Activated CD4-positive, CD25-positive, alpha-beta regulatory T cell treated with anti-CD3 and anti-CD28 coated beads, Interleukin-2, amount 50 U/mL, for 16 hours (primary cell): ENCODE measurements around the gene PLIN4.

ENCODE experiments used
- DNase-seq: peaks from one replicate; pipeline ENCODE4 v3.0.0-alpha.2; 2020; ENCODE audit warnings: low read depth, low spot score

PLIN4 gene

DNA sequence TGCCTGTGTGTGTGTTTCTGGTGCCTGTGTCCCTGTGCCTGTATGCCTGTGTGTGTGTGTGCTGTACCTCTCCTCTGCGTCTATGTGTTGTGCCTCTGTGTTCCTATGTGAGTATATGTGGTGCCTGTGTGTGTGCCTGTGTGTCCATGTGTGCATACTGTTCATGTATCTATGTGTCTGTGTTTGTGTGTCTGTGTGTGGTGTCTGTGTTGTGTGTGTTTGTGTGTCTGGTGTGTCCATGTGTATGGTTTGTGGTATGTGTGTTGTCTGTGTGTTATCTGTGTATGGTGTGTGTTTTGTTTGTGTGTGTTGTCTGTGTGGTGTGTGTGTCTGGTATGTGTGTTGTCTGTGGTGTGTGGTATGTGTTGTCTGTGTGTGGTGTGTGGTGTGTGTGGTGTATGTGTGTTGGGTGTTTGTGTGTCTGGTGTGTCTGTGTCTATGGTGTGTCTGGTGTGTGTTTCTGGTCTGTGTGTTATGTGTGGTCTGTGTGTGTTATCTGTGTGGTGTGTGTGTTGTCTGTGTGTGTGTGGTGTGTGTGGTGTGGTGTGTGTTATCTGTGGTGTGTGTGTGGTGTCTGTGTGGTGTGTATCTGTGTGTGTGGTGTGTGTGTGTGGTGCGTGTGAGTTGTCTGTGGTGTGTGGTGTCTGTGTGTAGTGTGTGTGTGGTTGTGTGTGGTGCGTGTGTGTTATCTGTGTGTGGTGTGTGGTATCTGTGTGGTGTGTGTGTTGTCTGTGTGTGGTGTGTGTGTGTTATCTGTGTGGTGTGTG is 25.8 kb downstream of the PLIN4 start:
- no peak for DNase-seq

DNA sequence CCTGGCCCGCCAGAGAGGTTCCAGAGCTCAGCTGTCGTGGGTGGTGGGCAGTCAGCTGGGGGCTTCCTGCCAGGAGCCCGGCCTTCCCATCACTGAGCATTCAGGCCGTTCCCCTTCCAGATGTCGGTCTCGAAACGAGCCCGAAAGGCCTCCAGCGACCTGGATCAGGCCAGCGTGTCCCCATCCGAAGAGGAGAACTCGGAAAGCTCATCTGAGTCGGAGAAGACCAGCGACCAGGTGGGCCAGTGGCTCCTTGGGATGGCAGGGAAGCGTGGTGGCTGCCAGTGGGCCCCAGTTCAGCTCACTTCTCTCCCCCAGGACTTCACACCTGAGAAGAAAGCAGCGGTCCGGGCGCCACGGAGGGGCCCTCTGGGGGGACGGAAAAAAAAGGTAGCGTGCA is 26.8 kb downstream of the PLIN4 start:
- DNase-seq, result no peak

DNA sequence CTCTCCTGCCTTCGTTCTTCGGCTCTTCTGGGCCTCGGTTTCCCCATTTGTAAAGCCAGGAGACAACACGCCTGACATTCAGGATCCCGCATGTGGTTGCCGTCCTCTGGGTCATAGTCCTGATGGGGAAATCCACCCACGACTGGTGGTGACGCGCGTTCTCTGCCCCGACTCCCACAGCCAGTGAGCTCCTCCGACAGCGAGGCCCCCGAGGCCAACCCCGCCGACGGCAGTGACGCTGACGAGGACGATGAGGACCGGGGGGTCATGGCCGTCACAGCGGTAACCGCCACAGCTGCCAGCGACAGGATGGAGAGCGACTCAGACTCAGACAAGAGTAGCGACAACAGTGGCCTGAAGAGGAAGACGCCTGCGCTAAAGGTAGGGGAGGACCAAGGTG is 29.8 kb downstream of the PLIN4 start:
- DNase-seq, result no peak

DNA sequence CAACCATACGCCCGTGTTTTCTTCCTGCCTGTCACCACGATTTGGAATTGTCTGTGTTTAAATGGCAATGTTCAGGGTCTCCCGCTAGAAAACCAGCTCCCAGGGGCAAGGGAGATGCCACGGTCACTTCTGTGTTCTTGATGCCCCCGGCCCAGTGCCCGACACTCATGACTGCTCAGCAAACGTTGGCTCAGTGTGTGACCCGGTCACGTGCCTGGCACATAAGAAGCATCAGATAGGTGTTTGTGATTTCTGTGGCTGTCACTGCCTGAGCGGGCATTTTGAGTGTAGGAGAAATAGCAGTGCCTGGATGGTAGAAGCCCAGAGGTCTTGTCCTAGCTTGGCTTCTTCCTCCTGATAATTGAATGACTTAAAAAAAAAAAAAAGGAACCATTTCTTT is 30.7 kb downstream of the PLIN4 start:
- DNase-seq, result no peak

DNA sequence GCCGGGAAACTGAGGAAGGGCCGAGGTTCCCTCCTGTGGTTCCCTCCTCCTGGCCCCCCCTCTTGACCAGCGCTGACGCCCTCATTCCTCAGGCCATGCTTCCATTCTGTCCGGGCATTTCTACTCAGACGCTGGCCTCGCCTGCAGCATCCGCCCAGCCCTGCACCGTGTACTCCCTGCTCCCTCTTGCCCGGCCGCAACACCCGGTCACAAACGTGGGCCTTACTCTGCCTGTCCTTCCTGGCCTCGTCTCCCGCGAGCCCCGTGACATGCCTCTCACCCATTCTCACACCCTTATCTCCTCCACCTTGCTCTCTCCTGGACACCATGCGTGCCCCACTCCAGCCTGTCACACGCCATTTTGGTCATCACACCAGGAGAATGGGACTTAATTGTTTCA is 34.9 kb downstream of the PLIN4 start:
- DNase-seq, result no peak

DNA sequence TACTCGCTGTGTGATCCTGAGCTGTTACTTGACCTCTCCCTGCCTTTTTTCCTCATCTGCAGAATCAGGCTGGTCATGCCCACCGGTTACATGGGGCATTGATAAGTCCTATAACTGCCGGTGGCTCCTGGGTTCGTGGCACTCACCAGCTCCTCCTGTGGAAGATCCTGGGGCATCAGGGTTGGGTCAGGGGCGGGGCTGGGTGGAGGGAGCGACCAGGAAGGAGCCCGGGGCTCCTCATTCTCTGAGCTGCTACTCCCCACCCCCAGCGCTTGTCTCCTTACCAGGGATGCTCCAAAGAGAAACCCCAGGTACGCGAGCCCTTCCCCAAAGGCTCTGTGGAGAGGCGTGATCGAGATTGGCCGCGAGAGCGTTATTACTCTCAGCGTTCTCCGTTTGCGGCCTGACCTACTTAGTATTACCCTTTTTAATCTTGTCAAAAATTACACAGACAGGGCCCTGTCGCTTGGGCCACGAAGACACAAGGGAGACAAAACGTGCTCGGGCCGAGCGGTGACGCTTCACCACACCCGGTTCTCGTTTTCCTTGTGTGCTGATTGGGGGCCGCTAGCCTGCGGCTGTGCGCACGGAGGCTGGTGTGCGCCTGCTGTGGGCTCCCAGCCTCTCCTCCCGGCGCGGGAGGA is 35.4 kb downstream of the PLIN4 start:
- no peak for DNase-seq

DNA sequence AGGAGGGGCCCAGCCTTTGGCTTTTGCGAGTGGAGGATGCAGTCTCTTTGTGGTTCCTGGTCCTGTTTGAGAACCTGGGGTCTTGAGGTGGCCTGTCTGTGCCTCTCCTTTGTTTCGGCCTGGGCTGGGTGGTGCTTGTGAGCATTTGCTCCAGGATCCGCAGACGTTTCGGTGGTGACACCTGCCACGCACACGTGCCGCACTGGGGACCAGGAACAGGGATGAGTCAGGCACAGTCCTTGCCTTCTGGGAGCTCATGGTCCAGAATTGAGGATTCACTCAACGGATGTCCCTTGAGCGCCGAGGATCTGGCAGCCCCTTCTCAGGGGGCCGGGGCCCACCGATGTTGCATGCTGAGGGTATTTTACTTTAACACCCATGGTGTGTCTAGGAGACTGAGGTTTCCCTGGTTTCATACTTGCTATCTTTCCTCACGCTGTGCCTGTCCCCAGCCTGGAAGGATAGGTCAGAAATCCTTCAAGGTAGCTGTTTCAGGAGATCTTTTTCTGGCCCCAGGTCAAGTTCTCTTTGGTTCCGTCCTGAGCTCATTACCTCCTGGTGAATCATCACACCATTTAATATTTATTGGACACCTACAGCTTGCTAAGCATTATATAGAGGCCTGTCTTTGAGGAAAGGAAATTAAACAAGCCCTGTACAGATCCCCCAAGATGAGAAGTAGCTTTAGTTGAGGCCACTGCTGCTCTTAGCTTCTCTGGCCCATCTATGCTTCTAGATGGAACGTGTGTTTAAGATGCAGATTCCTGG is 41.1 kb downstream of the PLIN4 start:
- no peak for DNase-seq

DNA sequence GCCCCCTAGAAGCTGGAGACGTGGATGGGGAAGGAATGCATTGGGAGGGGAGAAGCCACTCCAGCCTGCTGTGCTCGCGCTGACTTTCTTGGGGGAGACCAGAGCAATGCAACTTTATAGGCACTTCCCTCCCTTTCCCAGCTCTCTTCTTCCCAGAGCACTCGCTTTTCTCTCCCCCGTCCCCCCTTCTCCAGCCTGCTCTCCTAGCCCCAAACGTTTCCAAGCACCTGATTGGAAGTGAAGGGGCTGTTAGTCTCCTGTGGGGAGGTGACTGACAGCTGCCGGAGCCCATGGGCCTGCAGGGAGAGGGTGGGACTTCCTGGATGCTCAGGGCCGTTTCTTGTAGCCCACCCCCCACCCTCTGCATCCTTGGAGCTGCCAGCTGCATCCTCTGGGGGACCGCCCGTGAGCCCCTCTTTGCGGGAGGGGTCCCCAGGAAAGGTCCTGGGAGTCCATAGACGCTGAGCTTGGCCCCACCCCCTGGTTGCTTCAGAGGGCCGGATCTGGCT is 43.7 kb downstream of the PLIN4 start:
- DNase-seq, result no peak

DNA sequence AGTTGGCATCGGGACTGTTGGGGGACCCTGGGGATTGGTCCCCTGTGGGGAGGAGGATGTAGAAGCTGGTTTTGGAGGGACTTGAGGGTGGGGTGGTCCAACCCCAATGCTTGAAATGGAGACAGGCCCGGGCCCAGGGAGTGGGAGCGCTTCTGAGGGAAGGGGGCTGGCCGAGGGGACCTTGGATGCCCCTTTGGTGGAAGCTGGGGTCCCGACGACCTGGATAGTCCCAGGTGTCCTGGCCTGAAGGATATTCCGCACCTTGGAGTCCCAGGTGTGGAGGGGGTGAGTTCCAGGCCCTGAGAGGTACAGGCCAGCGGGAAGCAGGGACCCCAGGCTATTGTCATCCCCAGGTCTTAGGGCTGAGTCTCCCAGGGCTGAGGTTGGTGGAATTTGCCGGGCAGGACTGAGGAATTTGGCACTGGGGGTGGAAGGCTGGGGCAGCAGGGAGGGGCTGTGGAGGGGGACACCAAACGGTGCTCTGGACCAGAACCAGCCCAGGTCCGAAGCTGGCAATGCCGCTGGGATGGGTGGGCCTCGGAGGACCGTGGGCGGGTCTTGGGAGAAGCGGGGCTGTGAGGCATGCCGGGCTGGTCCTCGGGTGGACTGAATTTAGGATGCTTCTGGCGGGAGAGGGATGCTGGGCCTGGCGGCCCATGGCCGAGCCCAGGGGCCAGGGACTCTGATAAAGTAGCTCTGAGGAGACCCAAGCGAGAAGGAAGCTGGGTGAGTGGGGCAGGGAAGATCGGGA is 44.3 kb downstream of the PLIN4 start:
- no peak for DNase-seq

DNA sequence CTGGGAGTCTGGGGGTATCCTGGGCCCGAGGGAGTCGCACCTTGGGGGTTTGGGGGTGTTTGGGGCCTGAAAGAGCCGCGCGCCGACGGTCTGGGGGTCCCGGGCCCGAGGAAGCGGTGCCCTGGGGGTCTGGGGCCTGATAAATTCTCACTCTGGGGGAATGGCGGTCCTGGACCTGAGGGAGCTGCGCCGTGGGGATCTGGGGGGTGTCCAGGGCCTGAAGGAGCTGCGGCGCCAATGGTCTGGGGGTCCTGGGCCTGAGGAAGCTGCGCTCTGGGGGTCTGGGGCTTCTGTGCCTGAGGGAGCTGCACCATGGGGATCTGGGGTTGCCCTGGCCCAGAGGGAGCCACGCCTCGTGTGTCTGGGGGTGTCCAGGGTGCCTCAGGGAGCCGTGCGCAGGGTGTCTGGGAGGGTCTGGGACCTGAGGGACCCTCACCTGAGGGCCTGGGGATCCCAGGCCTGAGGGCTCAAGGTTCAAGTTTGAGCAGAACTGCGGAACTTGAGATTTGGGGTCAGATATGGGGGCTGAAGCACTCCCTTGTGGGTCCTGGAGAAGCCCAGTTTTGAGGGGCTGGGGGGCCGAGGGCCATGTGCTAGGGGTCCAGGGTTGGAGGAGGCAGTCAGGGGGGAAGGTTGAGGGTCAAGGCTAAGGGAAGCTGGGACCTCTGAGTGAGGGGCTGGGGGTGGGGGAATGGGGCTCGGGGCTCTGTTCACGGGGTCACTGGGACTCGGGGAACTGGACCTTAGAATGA is 45.1 kb downstream of the PLIN4 start:
- no peak for DNase-seq

DNA sequence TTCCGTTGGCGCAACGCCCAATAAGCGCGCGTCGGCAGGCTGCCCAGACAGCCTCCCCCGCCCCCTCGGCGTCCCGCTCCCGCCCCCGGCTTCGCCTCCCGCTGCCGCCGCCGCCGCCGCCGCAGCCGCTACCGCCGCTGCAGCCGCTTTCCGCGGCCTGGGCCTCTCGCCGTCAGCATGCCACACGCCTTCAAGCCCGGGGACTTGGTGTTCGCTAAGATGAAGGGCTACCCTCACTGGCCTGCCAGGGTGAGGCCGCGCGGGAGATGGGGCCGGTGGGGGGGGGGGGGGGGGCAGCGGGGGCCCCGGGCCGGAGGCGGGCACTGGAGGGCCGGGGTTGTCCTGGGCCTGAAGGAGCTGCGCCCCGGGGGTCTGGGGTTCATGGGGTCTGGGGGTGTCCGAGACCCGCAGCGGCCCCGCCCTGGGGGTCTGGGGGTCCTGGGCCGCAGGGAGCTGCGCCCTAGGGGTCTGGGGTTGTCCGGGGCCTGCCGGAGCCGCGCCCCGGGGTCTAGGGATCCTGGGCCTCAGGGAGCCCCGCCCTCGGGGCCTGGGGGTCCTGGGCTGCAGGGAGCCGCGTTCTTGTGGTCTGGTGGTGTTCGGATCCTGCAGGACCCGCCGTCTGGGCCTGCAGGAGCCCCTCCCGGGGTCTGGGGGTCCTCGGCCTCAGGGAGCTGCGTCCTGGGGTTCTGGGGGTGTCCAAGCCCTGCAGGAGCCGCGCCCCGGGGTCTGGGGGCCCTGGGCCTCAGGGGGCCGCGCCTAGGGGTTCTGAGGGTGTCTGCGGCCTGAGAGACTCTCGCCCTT is 45.9 kb downstream of the PLIN4 start, which contains the start of gene HDGFL2:
Gene HDGFL2, plus strand, starts transcription at position 124 of the 801 bp plus-strand sequence. Its CDS starts 54 bp downstream, at position 178.
- no peak for DNase-seq

DNA sequence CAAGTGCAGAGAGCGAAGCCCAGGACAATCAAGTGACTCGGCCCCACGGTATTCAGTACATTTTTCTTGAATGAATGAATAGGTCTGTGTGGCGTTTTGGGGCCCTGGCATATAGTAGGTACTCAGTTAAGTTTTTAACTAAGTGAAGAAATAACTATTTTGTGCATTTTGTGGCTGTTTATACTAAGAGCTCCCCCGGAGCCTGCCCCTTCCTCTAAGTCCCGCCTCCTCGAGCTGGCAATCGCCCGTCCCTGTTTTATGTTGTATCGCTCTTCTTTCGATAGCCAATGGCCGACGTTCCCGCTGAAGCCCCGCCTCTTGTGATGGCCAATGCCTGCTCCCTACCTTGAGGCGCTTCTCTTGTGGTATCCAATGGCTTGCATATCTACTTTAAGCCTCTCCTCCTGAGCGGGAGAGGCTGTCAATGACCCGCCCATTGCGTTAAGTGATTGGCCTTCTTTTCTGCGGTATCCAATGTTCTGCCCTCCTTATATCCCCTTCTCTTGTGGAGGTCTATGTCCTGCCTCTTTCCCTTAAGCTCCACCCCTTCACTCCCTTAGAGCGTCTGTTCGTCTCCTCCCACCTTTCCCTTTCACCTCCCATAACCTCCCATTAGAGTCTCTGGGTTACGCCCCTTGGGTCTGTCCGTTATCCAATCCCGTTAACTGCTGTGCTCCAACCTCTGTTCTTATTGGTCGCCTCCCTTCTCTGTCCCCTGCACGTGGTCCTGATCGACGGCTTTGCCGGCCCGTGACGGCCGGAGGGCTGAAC is 46.7 kb downstream of the PLIN4 start:
- peak; percentile 96 for DNase-seq

DNA sequence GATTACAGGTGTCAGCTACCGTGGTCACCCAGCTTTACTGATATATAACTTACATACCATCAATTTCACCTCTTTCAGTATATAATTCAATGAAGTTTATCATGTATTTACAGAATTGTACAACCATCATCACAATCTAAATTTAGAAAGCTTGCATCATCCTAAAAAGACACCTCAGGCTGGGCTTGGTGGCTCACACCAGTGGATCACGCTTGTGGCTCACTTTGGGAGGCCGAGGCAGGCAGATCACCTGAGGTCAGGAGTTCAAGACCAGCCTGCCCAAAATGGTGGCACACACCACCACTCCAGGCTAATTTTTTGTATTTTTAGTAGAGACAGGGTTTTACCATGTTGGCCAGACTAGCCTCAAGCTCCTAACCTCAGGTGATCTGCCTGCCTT is 50.5 kb downstream of the PLIN4 start:
- no peak for DNase-seq

DNA sequence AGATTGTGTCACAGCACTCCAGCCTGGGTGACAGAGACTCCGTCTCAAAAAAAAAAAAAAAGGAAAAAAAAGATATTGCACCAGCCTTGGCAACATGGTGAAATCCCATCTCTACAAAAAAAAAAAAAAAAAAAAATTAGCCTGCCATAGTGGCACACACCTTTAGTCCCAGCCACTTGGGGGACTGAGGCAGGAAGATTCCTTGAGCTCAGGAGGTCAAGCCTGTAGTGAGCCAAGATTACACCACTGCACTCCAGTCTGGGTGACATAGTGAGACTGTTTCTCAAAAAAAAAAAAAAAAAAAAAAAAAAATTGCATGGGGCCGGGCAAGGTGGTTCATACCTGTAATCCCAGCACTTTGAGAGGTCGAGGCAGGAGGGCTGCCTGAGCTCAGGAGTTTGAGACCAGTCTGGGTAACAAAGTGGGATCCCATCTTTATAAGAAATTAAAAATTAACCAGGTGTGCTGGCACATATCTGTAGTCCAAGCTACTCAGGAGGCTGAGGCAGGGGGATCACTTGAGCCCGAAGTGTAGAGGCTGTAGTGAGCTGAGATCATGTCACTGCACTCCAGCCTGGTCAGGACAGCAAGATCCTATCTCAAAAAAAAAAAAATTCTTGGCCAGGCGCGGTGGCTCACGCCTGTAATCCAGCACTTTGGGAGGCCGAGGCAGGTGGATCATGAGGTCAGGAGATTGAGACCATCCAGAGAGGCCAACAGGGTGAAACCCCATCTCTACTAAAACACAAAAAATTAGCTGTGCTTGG is 53.3 kb downstream of the PLIN4 start:
- no peak for DNase-seq

DNA sequence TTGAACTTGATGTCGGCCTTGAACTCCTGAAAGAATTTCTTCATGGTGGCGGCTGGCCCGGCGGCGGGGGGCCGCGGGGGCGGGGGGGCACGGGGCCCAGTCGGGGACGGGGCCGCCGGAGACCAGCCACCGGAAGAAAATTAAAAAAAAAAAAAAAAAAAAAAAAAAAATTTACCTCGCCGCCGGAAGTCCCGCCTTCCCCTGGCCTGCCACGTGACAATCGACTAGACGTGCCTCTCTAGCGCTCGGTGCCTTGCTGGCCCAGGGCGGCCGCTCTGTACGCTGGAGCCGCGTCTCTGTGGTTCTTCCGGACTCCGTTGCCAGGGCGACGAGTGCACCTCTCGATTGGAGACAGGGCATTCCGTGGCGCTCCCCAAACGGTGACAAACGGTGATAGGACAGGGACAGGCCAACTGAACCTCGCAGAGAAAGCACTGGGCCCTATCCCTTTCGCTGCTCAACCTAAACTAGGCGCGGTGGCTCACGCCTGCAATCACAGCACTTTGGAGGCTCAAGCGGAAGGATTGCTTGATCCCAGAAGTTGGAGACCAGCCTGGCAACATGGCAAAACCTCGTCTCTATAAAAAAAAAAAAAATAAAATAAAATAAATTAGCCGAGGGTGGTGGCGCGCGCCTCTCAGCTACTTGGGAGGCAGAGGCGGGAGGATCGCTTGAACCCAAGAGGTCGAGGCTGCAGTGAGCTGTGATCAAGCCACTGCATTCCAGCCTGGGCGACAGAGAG is 60.5 kb downstream of the PLIN4 start, which contains the start of gene UBXN6:
Gene UBXN6, minus strand, starts transcription at position 141 of the 742 bp plus-strand sequence. Its CDS starts 97 bp downstream, at position 44.
- DNase-seq, result peak; percentile 95

DNA sequence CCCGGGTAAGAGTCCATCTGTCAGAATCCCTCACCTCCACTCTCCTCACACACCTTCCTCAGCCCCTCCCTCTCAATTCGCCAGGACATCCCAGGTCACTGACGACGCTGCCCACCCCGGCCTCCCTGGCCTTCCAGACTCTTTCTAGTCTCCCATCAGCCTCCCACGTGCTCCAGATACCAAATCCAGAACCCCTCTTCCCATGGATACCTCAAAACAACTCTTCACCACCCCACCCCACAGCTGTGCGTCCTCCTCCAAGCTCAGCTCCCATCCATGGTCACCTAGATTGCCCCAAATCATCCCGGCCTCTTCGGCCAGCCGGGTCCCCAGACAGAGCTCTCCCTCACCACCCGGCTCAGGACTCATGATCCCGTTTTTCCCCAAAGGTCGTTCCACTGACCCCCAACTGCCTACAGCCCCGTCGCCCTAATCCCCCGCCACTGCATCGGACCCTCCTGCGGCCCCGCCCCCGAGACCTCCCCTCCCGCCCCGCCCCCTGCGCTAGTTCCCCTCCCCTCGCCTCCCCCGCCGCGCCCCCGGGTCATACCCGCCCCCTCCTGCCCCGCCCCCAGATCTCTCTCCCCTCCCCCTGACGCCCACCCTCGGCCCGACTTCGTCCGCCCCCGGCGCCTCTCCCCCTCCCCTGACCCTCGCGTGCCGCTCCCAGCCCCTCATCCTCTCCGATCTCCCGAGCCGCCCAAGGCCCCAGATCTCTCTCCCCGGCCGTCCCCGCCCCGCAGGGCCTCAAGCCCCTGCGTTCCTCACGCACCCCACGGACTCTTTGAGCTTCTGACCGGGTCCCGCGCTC is 61.2 kb downstream of the PLIN4 start:
- DNase-seq, result no peak

DNA sequence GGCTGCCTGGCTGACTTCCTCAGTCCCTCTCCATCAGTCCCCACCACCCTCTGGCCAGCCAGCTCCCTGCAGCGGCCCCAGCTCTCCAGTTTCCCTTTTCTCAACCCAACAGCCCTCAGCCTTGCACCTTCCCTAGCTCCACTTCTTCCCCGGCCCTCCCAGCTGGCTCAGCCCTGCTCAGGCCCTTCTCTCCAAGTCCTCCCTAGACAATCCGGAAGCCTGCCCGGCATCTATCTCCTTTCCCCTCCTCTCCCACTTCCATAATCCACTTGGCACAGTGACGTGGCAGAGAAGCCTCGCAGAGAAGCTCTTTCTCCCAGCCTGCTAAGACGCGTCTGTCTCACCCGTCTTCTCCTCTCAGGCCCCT is 61.8 kb downstream of the PLIN4 start:
- no peak for DNase-seq
